HepG2 (cell line): Measurements from ENCODE around the gene GMPPB. TPM values are rescaled to one million over a fixed set of nuclear protein-coding genes. Genes with fewer than 3 reads are reported as not detected.

Experiments
- CBFB ChIP-seq: sonication (generic); formaldehyde crosslinking; IDR thresholded peaks from 2 replicates; pipeline ENCODE4 v1.4.0; 2020; ENCODE audit warnings: missing genetic modification reagents
- CCAR2 ChIP-seq: fragments of 200-400 bp; formaldehyde crosslinking; optimal IDR thresholded peaks from 2 replicates; pipeline ENCODE3; 2018; ENCODE audit warnings: low read depth, mild to moderate bottlenecking, low read length, moderate library complexity
- FOXP4 ChIP-seq: sonication (generic); formaldehyde crosslinking; IDR thresholded peaks from 2 replicates; pipeline ENCODE4 v1.4.0; 2020; ENCODE audit warnings: missing genetic modification reagents
- JDP2 ChIP-seq: sonication (generic); formaldehyde crosslinking; IDR thresholded peaks from 2 replicates; pipeline ENCODE4 v1.8.1; 2022; ENCODE audit warnings: missing genetic modification reagents, borderline replicate concordance
- MEIS1 ChIP-seq: sonication (generic); formaldehyde crosslinking; IDR thresholded peaks from 2 replicates; pipeline ENCODE4 v1.9.0; 2021; ENCODE audit warnings: mild to moderate bottlenecking, missing genetic modification reagents, moderate library complexity, borderline replicate concordance
- REST ChIP-seq, 2 experiments: IDR thresholded peaks; 2 replicates each; pipeline ENCODE4 v1.6.1; 2011 to 2012; ENCODE audit warnings: low read length in 2 of 2, borderline replicate concordance in 1 of 2, low read depth in 1 of 2, mild to moderate bottlenecking in 1 of 2, moderate library complexity in 1 of 2
- RXRA ChIP-seq: sonication (generic); formaldehyde crosslinking; IDR thresholded peaks from 2 replicates; pipeline ENCODE4 v1.5.1; 2020; ENCODE audit warnings: missing genetic modification reagents
- SIX1 ChIP-seq: sonication (generic); formaldehyde crosslinking; IDR thresholded peaks from 2 replicates; pipeline ENCODE4 v1.4.0; 2020; ENCODE audit warnings: missing genetic modification reagents, borderline replicate concordance
- TERF1 ChIP-seq: sonication (generic); formaldehyde crosslinking; IDR thresholded peaks from 2 replicates; pipeline ENCODE4 v1.8.0; 2022; ENCODE audit warnings: mild to moderate bottlenecking, missing genetic modification reagents, moderate library complexity
- ZBED4 ChIP-seq: sonication (generic); formaldehyde crosslinking; IDR thresholded peaks from 2 replicates; pipeline ENCODE4 v1.4.0; 2020; ENCODE audit warnings: missing genetic modification reagents, borderline replicate concordance
- ZMAT3 ChIP-seq: sonication (generic); formaldehyde crosslinking; conservative IDR thresholded peaks from 2 replicates; pipeline ENCODE4 v1.7.0; 2021; ENCODE audit warnings: missing genetic modification reagents
- ZMYM3 ChIP-seq: sonication (generic); formaldehyde crosslinking; IDR thresholded peaks from 2 replicates; pipeline ENCODE4 v1.5.1; 2020; ENCODE audit warnings: mild to moderate bottlenecking, missing genetic modification reagents
- ZNF143 ChIP-seq: sonication (generic); formaldehyde crosslinking; IDR thresholded peaks from 2 replicates; pipeline ENCODE4 v1.4.0; 2020; ENCODE audit warnings: missing genetic modification reagents
- ZNF232 ChIP-seq: sonication (generic); formaldehyde crosslinking; IDR thresholded peaks from 2 replicates; pipeline ENCODE4 v1.4.0; 2020; ENCODE audit warnings: missing genetic modification reagents, borderline replicate concordance
- ZNF446 ChIP-seq: sonication (generic); formaldehyde crosslinking; IDR thresholded peaks from 2 replicates; pipeline ENCODE4 v1.5.0; 2020; ENCODE audit warnings: mild to moderate bottlenecking, missing genetic modification reagents
- ZNF549 ChIP-seq: sonication (generic); formaldehyde crosslinking; IDR thresholded peaks from 2 replicates; pipeline ENCODE4 v1.5.0; 2020; ENCODE audit warnings: missing genetic modification reagents
- ZNF619 ChIP-seq: sonication (generic); formaldehyde crosslinking; IDR thresholded peaks from 2 replicates; pipeline ENCODE4 v1.4.0; 2020; ENCODE audit warnings: mild to moderate bottlenecking, missing genetic modification reagents
- polyA plus RNA-seq, 8 experiments: library from polyadenylated mRNA; depleted of rRNA in 3 of 8; stranded (reverse) in 7 of 8; unstranded in 1 of 8; fragments of >200 nt; fragmentation: Illumina TruSeq in 4 of 8; extraction: Trizol in 4 of 8; gene quantifications; 2 replicates each; pipeline versions ENCODE4 v1.2.1 to v1.2.3, GENCODE V29; 2011 to 2016; ENCODE audit warnings: low read depth in 4 of 8, missing spikeins in 1 of 8, mixed read lengths in 1 of 8; ENCODE audit not compliant: insufficient read depth in 1 of 8
- total RNA-seq, 5 experiments: library from RNA; depleted of rRNA; stranded (reverse); fragments of >200 nt; fragmentation: Illumina TruSeq; extraction: Trizol; gene quantifications; 2 replicates each; pipeline ENCODE4 v1.2.3, GENCODE V29; 2016; ENCODE audit warnings: low read depth in 1 of 5

GMPPB gene
- total and polyA plus RNA-seq, 2 of the 13 experiments (the other 11 are each of a cell fraction or from before 2014, with no cell fraction given), result 6.5 to 23.1 TPM

GRCh38 chr3:49673121-49673714, 50.5 kb downstream of the GMPPB start (continued):
- no peak for TF ChIP-seq CCAR2
- peak; percentile 5; the same call in 1 of the 2 replicates for TF ChIP-seq ZNF232 (CRISPR knock-in tag)
- no peak for TF ChIP-seq RXRA (CRISPR knock-in tag)
- no peak for TF ChIP-seq ZNF446 (CRISPR knock-in tag)
- TF ChIP-seq ZNF549 (CRISPR knock-in tag), result no peak
- TF ChIP-seq ZNF619, result no peak
- no peak for TF ChIP-seq FOXP4 (CRISPR knock-in tag)
- TF ChIP-seq ZMYM3, result no peak
- TF ChIP-seq MEIS1 (CRISPR knock-in tag), result no peak
- TF ChIP-seq SIX1 (CRISPR knock-in tag), result 0 out of 2 replicates have a peak, but pooled peaks have one; percentile 25
- no peak for TF ChIP-seq ZMAT3 (CRISPR knock-in tag)
- TF ChIP-seq JDP2 (CRISPR knock-in tag), result no peak
- TF ChIP-seq ZNF143 (CRISPR knock-in tag), result no peak
- no peak for TF ChIP-seq ZBED4
- TF ChIP-seq REST (IDR thresholded peaks at IDR 0.05; ENCODE audit: borderline replicate concordance in 1 of 2, low read depth in 1 of 2, low read length in 2 of 2), result no peak
- TF ChIP-seq TERF1 (CRISPR knock-in tag), result no peak
- TF ChIP-seq CBFB (CRISPR knock-in tag), result no peak; the same call in 1 of the 2 replicates
